GM21526 (cell line): ENCODE measurements around the gene NDUFB11.

Experiments used
- ATAC-seq: cut with Tn5 transposase; IDR thresholded peaks from one replicate; pipeline ENCODE4 v1.9.1; 2021; ENCODE audit warnings: moderate library complexity; ENCODE audit not compliant: unreplicated experiment, low FRiP score

The NDUFB11 gene

GRCh38 chrX:47093248-47093647, 51.3 kb downstream of the NDUFB11 start:
- ATAC-seq, result no peak
